Activated T-cell treated with anti-CD3 and anti-CD28 coated beads for 24 hours (primary cell): ENCODE measurements around the gene ZBTB8OS.
"Not testable (repeated sequence)": the region's sequence is repeated elsewhere in the genome, so short reads cannot be mapped to it uniquely, and the experiment has no call there.

Experiments used
- DNase-seq: peaks from one replicate; pipeline ENCODE4 v3.0.0-alpha.2; 2020; ENCODE audit warnings: low read depth

ZBTB8OS gene

GRCh38 chr1:32647308-32648134, 2.8 kb downstream of the ZBTB8OS start:
- peak; percentile 19 for DNase-seq

DNA sequence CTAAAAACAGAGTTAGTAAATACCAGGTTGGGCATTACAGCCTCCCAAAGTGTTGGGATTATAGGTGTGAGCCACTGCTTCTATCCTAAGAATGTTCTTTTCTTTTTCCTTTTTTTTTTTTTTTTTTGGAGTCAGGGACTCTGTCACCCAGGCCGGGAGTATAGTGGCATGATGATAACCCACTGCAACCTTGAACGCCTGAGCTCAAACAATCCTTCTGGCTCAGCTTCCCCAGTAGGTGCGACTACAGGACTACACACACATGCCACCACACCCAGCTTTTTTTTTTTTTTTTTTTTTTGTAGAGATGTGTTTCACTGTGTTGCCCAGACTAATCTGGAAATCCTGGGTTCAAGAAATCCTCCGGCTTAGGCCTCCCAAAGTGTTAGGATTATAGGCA, 5.9 kb downstream of the ZBTB8OS start:
- DNase-seq = no peak

GRCh38 chr1:32642292-32642827, 8.0 kb downstream of the ZBTB8OS start:
- not testable (repeated sequence) for DNase-seq

DNA sequence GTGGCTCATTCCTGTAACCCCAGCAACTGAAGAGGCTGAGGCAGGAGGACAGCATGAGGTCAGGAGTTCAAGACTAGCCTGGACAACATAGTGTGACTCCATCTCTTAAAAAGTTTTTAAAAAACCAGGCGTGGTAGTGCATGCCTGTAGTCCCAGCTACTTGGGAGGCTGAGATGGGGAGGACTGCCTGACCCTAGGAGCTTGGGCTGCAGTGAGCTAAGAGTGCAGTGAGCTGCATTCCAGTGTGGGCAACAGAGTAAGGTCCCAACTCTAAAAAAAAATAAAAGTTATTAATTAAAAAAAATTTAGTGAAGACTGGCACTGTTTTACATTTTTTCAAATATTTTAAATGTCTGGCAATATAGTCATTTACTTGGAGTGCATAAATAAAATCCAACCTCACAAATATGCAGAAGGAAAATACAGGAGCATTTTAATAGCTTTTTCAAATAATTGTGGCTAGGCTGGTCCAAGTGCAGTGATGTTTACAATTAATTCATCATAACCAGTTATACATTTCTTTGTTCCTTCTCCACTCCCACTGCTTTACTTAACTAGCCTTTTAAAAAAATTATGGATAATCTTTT, 10.8 kb downstream of the ZBTB8OS start:
- DNase-seq = no peak

- DNase-seq = no peak
Measured at GRCh38 chr1:32636914-32637645, 13.3 kb downstream of the ZBTB8OS start.

DNA sequence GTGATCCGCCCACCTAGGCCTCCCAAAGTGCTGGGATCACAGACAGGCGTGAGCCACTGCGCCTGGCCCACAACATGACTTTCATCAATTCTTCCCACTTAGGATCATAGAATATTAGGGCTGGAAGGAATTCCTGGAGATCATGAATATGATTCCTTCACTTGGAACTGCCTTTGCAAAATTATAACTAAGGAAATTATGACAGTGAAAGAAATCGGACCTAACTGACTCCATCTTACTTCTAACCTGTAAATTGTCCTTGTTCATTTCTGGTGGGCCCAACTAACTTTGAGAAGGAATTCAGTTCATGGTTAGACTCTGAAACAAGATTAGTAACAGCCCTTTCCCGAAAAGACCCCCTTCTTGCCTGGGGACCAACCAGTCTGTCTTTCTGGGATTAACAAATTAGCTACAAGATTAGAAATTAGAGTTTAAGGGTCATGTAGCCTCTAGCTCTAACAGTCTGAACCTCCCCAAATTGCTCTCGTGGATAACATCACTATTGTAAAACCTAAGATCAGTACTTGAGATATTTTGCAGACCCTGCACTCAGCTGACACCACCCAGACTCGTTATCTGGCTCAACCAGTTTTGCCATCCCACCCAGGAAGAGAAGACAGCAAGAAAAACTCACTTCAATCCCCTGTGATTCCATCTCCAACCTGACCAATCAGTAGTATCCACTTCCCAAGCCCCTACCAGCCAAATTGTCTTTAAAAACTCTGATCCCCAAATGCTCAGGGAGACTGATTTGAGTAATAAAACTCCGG, 14.7 kb downstream of the ZBTB8OS start:
- DNase-seq = no peak

DNA sequence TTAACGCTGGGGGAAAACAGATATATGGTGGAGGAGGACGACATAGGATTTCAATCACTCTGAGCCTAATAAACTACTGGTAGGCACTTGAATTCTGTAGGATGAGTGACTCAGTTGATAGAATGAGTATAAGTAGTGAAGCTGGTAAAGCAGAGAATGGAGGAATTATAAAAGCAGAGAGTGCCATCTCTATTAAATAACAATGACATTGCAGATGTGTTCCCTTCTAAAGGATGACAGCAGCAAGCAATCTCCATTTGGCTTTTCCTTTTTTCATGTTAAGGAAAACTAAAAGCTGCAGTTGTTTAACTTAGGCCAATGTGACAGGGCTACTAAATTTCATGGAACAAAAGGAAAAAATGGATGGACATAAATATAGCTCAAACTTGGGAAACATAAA, 17.5 kb downstream of the ZBTB8OS start:
- no peak for DNase-seq

DNA sequence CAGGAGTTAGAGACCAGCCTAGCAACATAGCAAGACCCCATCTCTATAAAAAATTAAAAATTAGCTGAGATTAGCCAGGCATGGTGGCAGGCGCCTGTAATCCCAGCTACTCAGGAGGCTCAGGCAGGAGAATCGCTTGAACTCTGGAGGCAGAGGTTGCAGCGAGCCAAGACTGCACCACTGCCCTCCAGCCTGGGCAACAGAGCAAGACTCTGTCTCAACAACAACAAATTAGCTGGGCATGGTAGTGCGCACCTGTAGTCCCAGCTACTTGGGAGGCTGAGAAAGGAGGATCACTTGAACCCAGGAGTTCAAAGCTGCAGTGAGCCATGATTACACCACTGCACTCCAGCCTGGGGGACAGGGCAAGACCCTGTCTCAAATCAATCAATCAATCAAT, 20.2 kb downstream of the ZBTB8OS start:
- DNase-seq = not testable (repeated sequence)

GRCh38 chr1:32627596-32628162, 22.7 kb downstream of the ZBTB8OS start:
- no peak for DNase-seq

DNA sequence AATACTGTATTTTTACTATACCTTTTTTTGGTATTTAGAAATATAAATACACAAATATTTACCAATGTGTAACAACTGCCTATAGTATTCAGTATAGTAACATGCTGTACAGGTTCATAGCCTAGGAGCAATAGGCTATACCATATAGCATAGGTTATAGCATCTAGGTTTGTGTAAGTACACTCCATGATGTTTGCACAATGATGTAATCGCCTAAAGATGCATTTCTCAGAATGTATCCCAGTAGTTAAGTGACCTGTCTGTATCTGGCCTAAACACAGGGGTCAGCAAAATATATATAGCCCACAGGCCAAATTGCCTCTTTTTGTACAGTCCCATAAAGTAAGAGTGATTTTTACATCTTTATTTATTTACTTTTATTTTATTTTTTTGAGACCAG, 24.2 kb downstream of the ZBTB8OS start:
- no peak for DNase-seq

GRCh38 chr1:32623775-32624174, 26.6 kb downstream of the ZBTB8OS start:
- peak; percentile 28 for DNase-seq

DNA sequence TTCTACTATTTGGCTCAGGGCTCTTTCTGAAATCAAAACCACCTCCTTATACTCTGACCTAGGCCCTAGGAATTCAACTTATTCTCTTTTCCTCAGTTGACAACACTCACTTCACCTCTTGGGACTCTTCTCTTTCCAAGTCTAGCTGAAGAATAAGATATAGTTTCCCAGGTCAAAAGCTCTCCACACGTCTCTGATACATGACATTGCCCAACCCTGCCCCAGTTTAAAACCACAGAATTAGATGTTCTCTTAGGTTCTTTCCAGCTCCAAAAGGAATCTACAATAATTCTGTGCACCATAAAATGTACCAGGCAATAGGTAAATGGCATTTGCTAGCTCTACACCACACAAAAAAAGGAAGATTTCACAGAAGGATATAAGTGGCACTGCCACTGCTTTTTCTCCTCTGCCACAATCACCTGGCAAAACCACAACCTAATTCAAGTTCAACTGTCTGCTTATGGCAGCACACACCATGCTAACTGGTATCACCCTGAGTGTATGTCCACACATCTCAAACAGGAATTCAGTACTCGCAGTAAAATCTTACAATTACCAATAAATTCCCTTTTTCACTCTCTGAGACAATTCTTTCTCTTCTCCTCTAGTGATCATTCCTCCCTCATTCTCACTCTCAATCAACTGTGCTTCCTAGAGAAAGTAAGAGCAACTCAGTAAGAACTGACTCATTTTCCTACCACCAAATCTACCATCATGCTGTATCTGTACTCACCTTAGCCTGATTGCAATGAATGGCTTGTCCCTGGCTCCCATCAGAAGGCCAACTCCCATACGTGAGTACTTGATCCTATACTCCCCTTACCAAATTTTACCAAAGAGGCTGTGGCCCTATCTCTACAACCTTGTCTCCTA, 27.3 kb downstream of the ZBTB8OS start:
- DNase-seq = no peak

DNA sequence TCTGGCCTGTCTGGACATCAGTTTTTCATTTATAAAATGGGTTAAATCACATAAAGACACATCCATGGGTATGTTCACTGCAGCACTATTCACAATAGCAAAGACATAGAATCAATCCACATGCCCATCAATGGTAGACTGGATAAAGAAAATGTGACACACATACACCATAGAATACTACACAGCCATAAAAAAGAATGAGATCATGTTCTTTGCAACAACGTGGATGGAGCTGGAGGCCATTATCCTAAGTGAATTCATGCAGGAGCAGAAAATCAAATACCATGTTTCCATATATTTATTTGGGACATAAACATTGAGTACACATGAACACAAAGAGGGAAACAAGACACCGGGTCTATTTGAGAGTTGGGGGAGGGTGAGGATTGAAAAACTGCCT, 28.1 kb downstream of the ZBTB8OS start:
- no peak for DNase-seq

GRCh38 chr1:32619701-32620485, 30.5 kb downstream of the ZBTB8OS start:
- no peak for DNase-seq

DNA sequence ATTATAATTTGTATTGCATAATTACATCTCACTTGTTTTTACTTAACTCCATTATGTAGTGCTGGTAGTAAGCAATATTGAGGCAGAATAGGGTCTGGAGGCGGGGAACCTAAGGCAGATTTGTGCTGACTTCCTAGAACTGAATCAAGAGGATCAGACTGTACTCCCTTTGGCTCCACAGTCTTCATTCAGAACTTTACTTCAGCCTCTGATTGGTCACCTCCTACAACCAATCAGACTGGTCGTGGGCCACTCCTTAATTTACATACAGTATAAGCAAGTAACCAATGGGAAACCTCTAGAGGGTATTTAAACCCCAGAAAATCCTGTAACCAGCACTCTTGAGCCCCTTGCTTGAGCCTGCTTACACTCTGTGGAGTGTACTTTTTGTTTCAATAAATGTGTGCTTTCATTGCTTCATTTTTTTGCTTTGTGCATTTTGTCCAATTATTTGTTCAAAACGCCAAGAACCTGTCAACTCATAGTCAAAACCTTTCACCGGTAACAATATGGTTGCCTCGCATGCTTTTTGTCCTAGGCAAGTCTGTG, 31.6 kb downstream of the ZBTB8OS start:
- no peak for DNase-seq

DNA sequence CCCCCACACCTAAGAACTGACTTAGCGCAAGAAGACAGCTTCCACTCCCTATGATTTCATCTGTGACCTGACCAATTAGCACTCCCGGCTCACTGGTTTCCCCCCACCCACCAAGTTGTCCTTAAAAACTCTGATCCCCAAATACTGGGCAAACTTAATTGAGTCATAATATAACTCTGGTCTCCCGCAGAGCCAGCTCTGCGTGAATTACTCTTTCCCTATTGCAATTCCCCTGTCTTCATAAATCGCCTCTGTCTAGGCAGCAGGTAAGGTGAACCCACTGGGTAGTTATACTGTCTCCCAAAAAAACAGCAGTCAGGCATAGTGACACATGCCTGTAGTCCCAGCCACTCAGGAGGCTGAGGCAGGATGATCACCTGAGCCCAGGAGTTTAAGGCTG, 36.9 kb downstream of the ZBTB8OS start:
- no peak for DNase-seq

- peak; percentile 40 for DNase-seq
Measured at GRCh38 chr1:32612189-32612881, 38.0 kb downstream of the ZBTB8OS start.

DNA sequence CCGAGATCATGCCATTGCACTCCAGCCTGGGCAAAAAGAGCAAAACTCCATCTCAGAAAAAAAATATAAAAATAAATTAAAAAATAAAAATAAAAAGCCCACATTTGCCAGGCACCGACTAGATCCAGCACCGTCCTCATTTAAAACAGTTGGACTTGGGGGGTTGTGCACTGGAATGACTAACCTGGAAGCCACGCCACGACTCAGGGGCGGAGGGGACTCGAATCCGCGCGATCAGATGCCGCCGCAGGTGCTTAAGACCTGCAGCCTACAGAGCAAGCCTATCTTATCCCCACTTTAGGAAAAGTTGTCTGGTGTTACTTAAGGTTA, 38.5 kb downstream of the ZBTB8OS start:
- no peak for DNase-seq

DNA sequence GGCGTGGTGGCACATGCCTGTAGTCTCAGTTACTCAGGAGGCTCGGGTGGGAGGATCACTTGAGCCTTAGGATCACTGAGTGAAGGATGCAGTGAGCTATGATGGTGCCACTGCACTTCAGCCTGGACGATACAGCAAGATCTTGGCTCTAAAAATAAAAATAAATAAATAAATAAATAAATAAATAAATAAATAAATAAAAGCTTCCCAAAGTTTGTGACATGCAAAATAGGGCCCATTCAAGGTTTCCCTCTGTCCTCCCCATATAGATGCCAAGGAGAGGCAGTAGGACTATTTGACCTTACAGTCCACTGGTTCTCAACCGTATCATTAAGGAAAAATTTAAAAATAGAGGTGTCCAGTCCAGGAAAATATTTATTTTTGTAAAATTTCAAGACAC, 41.2 kb downstream of the ZBTB8OS start:
- no peak for DNase-seq
